ENCODE results near the gene MTUS2.
"Not testable (repeated sequence)": the region's sequence is repeated elsewhere in the genome, so short reads cannot be mapped to it uniquely, and the experiment has no call there.

MTUS2 gene

DNA sequence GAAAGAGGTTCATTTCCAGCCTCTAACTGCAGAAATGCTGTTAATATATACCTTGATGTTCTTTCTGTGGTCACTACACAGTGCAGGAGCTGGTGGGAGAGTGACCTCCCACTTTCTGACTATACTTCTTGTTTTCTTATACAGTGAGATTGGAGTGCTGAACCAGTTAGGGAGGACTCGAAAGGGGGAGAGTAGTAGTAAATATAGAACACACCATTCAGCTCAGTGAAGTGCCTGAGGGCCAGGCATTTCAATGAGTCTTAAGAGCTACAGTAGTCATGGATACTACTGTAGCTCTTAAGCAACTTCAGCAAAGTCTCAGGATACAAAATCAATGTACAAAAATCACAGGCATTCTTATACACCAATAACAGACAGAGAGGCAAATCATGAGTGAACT, 372.9 kb downstream of the MTUS2 start:
- H2AFZ ChIP-seq (ENCODE audit: low read length) = no peak overlapping the region
- H3F3A ChIP-seq (ENCODE audit: insufficient read depth, low read length) = no peaks in the 10 kb centered on the region; the same call in 1 of the 2 replicates
- H3K36me3 ChIP-seq (replicated peaks; ENCODE audit: insufficient read depth, low read length) = no peaks in the 10 kb centered on the region
- H3K27ac ChIP-seq (ENCODE audit: low read length) = no peak overlapping the region
- H3K27me3 ChIP-seq (replicated peaks; ENCODE audit: insufficient read depth, low read length) = no peaks in the 10 kb centered on the region
- no peak overlapping the region for H3K9ac ChIP-seq (ENCODE audit: low read length)
- H3K4me2 ChIP-seq (ENCODE audit: low read depth, low read length) = no peak overlapping the region
- TF ChIP-seq EZH2phosphoT487 (IDR thresholded peaks at IDR 0.05; ENCODE audit: low read length) (no peak), EZH2 (optimal IDR thresholded peaks at IDR 0.05; ENCODE audit: low read depth, low read length) (no peak)
- TF ChIP-seq, protein P1, sequence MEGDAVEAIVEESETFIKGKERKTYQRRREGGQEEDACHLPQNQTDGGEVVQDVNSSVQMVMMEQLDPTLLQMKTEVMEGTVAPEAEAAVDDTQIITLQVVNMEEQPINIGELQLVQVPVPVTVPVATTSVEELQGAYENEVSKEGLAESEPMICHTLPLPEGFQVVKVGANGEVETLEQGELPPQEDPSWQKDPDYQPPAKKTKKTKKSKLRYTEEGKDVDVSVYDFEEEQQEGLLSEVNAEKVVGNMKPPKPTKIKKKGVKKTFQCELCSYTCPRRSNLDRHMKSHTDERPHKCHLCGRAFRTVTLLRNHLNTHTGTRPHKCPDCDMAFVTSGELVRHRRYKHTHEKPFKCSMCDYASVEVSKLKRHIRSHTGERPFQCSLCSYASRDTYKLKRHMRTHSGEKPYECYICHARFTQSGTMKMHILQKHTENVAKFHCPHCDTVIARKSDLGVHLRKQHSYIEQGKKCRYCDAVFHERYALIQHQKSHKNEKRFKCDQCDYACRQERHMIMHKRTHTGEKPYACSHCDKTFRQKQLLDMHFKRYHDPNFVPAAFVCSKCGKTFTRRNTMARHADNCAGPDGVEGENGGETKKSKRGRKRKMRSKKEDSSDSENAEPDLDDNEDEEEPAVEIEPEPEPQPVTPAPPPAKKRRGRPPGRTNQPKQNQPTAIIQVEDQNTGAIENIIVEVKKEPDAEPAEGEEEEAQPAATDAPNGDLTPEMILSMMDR (IDR thresholded peaks at IDR 0.05; ENCODE audit: low read length) = no peak
- H3K4me1 ChIP-seq (ENCODE audit: low read length) = no peaks in the 10 kb centered on the region
- no peaks in the 10 kb centered on the region for H3K9me2 ChIP-seq (replicated peaks; ENCODE audit: insufficient read depth, low read length)
- H3K9me3 ChIP-seq (replicated peaks; ENCODE audit: insufficient read depth, low read length) = no peaks in the 10 kb centered on the region
- H3K4me3 ChIP-seq (ENCODE audit: low read length) = no peak overlapping the region
- no peaks in the 10 kb centered on the region for H3K79me2 ChIP-seq (ENCODE audit: low read length)
- H4K20me1 ChIP-seq (ENCODE audit: insufficient read depth, low read length) = no peaks in the 10 kb centered on the region
- no peak for DNase-seq

DNA sequence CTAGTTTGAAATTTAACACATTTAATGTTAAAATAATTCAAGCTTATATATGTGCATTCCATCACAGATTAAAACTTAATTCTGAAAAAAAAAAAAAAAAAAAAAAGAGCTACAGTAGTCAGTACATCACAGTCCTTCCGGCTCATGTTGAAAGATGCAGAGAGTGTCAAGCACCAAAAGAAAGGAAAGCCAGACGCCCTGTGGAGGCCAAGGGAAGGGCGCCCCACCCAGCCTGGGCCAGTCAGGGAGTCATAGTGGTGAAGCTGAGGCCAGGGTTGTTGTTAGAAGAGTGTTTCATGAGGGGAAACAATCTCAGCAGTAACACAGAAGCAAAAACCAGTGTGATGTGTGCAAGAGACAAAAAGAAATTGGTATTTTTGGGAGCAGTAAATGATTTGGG, 375.3 kb downstream of the MTUS2 start:
- Histone ChIP-seq H3K4me3 (ENCODE audit: low read length) (no peak overlapping the region), H3K9ac (ENCODE audit: low read length) (no peak overlapping the region), H3F3A (ENCODE audit: insufficient read depth, low read length) (no peaks in the 10 kb centered on the region; the same call in 1 of the 2 replicates), H3K9me3 (replicated peaks; ENCODE audit: insufficient read depth, low read length) (no peaks in the 10 kb centered on the region), H3K79me2 (ENCODE audit: low read length) (no peaks in the 10 kb centered on the region), H3K27me3 (replicated peaks; ENCODE audit: insufficient read depth, low read length) (no peaks in the 10 kb centered on the region), H3K4me1 (ENCODE audit: low read length) (no peaks in the 10 kb centered on the region), H3K36me3 (replicated peaks; ENCODE audit: insufficient read depth, low read length) (no peaks in the 10 kb centered on the region), H3K4me2 (ENCODE audit: low read depth, low read length) (no peak overlapping the region), H3K27ac (ENCODE audit: low read length) (no peak overlapping the region), H4K20me1 (ENCODE audit: insufficient read depth, low read length) (no peaks in the 10 kb centered on the region), H3K9me2 (replicated peaks; ENCODE audit: insufficient read depth, low read length) (no peaks in the 10 kb centered on the region), H2AFZ (ENCODE audit: low read length) (no peak overlapping the region)
- TF ChIP-seq, protein P1 (IDR thresholded peaks at IDR 0.05; ENCODE audit: low read length) = no peak
- TF ChIP-seq EZH2phosphoT487 (IDR thresholded peaks at IDR 0.05; ENCODE audit: low read length) = no peak
- TF ChIP-seq EZH2 (optimal IDR thresholded peaks at IDR 0.05; ENCODE audit: low read depth, low read length) = no peak
- no peak for DNase-seq

DNA sequence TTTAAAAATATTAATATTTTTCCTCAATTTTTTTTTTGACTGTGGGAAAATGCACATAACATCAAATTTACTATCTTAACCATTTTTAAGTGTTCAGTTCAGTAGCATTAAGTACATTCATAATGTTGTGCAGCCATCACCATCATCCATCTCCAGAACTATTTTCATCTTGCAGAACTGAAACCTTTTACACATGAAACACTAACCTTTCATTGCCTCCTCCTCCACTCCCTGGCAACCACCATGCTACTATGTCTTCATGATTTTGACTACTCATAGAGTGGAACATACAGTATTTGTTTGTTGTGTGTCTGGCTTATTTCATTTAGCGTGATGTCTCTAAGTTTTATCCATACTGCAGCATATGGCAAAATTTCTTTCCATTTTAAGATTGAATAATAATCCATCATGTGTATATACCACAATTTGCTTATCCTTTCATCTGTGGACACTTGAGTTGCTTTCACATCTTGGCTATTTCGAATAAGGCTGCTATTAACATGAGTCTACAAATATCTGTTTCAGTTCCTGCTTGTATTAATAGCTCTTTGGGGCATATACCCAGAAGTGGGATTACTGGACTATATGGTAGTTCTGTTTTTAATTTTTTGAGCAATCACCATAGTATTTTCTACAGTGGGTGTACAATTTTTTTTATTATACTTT, 376.4 kb downstream of the MTUS2 start:
- H3K4me1 ChIP-seq (ENCODE audit: low read length) = no peaks in the 10 kb centered on the region
- H4K20me1 ChIP-seq (ENCODE audit: insufficient read depth, low read length) = no peaks in the 10 kb centered on the region
- H3K36me3 ChIP-seq (replicated peaks; ENCODE audit: insufficient read depth, low read length) = no peaks in the 10 kb centered on the region
- H2AFZ ChIP-seq (ENCODE audit: low read length) = no peak overlapping the region
- no peaks in the 10 kb centered on the region for H3K9me2 ChIP-seq (replicated peaks; ENCODE audit: insufficient read depth, low read length)
- DNase-seq = peak; percentile 26
- no peak overlapping the region for H3K9ac ChIP-seq (ENCODE audit: low read length)
- peak overlapping the region; percentile 41; the same call in 1 of the 2 replicates for H3K4me2 ChIP-seq (ENCODE audit: low read depth, low read length)
- H3K27me3 ChIP-seq (replicated peaks; ENCODE audit: insufficient read depth, low read length) = no peaks in the 10 kb centered on the region
- peak overlapping the region; percentile 68; the same call in 1 of the 2 replicates for H3K27ac ChIP-seq (ENCODE audit: low read length)
- no peaks in the 10 kb centered on the region for H3K9me3 ChIP-seq (replicated peaks; ENCODE audit: insufficient read depth, low read length)
- TF ChIP-seq EZH2 (optimal IDR thresholded peaks at IDR 0.05; ENCODE audit: low read depth, low read length) (no peak), EZH2phosphoT487 (IDR thresholded peaks at IDR 0.05; ENCODE audit: low read length) (no peak)
- TF ChIP-seq, protein P1 (IDR thresholded peaks at IDR 0.05; ENCODE audit: low read length) = no peak
- H3K4me3 ChIP-seq (ENCODE audit: low read length) = no peak overlapping the region
- no peaks in the 10 kb centered on the region for H3K79me2 ChIP-seq (ENCODE audit: low read length)
- H3F3A ChIP-seq (ENCODE audit: insufficient read depth, low read length) = no peaks in the 10 kb centered on the region; the same call in 1 of the 2 replicates

DNA sequence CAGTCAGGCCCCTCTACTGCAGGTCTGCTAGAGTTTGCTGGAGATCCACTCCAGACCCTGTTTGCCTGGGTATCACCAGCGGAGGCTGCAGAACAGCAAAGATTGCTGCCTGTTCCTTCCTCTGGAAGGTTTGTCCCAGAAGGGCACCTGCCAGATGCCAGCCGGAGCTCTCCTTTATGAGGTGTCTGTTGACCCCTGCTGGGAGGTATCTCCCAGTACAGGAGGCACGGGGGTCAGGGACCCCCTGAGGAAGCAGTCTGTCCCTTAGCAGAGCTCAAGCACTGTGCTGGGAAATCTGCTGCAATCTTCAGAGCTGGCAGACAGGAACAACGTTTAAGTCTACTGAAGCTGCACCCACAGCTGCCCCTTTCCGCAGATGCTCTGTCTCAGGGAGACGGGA, 382.6 kb downstream of the MTUS2 start:
- not testable (repeated sequence) for H3F3A ChIP-seq (ENCODE audit: insufficient read depth, low read length); H3K9ac ChIP-seq (ENCODE audit: low read length); DNase-seq; H3K4me1 ChIP-seq (ENCODE audit: low read length); H3K27me3 ChIP-seq (replicated peaks; ENCODE audit: insufficient read depth, low read length); H3K9me3 ChIP-seq (replicated peaks; ENCODE audit: insufficient read depth, low read length); H2AFZ ChIP-seq (ENCODE audit: low read length); H4K20me1 ChIP-seq (ENCODE audit: insufficient read depth, low read length); H3K4me3 ChIP-seq (ENCODE audit: low read length); H3K79me2 ChIP-seq (ENCODE audit: low read length); H3K4me2 ChIP-seq (ENCODE audit: low read depth, low read length); H3K9me2 ChIP-seq (replicated peaks; ENCODE audit: insufficient read depth, low read length); H3K36me3 ChIP-seq (replicated peaks; ENCODE audit: insufficient read depth, low read length); H3K27ac ChIP-seq (ENCODE audit: low read length)

All from MM.1S (cell line).